ENCODE results near the gene TMEM203.
A peak's percentile ranks its signal among the peaks of the same experiment; 100 is the strongest.

The TMEM203 gene

GRCh38 chr9:137163365-137163715, 42.1 kb downstream of the TMEM203 start:
- DNase-seq: no peak

DNA sequence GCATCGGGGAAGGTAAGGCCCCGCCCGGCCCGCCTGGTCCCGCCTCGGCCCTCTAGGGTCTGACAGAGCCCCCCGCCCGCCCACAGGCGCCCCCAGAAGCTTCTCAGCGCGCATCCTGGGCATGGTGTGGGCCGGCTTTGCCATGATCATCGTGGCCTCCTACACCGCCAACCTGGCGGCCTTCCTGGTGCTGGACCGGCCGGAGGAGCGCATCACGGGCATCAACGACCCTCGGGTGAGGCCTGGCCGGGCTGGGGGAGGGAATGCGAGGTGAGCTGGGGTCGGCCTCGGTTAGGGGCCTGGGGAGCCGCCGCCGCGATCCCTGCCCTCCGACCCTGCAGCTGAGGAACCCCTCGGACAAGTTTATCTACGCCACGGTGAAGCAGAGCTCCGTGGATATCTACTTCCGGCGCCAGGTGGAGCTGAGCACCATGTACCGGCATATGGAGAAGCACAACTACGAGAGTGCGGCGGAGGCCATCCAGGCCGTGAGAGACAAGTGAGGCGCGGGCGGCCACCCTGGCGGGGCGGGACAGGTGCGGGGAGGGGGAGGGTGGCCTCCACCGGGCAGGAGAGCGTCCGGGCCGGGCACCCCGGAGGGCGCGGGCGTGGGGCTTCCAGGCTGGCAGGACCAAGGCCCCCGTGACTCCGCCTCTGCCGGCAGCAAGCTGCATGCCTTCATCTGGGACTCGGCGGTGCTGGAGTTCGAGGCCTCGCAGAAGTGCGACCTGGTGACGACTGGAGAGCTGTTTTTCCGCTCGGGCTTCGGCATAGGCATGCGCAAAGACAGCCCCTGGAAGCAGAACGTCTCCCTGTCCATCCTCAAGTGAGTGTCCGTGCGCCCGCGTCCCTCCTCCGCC, 42.7 kb downstream of the TMEM203 start:
- no peak for DNase-seq

DNA sequence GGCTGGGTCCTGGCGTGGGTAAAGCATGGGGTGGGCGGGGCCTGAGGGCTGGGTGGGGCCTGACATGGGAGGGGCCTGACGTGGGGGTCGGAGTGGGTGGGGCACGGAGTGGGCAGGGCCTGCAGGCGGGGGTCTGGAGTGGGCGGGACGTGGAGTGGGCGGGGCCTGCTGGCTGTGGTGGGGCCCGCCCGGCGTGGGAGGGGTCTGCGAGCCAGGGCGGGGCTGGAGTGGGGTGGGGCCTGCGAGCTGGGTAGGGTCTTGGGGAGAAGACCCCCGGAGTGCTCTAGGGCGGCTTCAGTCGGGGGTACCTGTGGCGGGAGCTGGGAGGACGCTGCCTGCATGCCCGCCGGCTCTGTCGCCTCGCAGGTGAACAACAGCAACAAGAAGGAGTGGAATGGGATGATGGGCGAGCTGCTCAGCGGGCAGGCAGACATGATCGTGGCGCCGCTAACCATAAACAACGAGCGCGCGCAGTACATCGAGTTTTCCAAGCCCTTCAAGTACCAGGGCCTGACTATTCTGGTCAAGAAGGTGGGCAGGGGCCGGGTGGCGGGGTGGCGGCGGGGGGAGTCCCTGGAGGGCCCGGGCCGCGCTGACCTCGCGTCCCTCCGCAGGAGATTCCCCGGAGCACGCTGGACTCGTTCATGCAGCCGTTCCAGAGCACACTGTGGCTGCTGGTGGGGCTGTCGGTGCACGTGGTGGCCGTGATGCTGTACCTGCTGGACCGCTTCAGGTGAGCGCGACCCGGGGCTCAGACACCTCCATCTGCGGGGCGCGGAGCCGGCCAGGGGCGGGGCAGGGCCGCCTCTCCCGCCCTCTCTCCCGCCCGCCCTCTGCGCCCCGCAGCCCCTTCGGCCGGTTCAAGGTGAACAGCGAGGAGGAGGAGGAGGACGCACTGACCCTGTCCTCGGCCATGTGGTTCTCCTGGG, 43.6 kb downstream of the TMEM203 start:
- DNase-seq: no peak

DNA sequence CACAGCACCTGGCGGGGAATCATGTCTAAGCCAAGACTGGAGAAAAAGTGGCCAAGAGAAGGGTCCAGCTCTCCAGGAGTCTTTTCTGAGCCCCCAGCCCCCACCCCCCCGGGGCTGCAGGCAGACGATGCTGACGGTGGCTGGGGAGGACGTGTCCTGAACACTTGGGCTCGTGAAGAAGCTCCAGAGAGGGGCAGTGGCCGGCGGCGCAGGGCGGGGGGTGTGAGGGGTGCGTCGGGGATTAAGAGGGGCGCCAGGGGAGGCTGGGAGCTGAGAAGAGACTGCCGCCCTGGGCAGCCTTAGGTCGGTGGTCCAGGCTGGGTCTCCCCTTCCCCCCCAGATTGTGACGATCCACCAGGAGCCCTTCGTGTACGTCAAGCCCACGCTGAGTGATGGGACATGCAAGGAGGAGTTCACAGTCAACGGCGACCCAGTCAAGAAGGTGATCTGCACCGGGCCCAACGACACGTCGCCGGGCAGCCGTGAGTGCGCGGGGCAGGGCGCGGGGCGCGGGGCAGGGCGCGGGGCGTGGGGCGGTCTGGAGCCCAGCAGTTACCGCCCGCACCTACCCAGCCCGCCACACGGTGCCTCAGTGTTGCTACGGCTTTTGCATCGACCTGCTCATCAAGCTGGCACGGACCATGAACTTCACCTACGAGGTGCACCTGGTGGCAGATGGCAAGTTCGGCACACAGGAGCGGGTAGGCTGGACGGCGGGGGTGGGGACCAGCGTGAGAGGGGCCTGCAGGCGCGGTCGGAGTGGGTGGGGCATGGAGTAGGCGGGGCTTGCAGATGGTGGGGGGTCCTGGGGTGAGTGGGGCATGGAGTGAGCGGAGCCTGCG, 44.5 kb downstream of the TMEM203 start:
- DNase-seq: no peak

- no peak for DNase-seq
Observed at GRCh38 chr9:137160054-137160425, 45.4 kb downstream of the TMEM203 start.

DNA sequence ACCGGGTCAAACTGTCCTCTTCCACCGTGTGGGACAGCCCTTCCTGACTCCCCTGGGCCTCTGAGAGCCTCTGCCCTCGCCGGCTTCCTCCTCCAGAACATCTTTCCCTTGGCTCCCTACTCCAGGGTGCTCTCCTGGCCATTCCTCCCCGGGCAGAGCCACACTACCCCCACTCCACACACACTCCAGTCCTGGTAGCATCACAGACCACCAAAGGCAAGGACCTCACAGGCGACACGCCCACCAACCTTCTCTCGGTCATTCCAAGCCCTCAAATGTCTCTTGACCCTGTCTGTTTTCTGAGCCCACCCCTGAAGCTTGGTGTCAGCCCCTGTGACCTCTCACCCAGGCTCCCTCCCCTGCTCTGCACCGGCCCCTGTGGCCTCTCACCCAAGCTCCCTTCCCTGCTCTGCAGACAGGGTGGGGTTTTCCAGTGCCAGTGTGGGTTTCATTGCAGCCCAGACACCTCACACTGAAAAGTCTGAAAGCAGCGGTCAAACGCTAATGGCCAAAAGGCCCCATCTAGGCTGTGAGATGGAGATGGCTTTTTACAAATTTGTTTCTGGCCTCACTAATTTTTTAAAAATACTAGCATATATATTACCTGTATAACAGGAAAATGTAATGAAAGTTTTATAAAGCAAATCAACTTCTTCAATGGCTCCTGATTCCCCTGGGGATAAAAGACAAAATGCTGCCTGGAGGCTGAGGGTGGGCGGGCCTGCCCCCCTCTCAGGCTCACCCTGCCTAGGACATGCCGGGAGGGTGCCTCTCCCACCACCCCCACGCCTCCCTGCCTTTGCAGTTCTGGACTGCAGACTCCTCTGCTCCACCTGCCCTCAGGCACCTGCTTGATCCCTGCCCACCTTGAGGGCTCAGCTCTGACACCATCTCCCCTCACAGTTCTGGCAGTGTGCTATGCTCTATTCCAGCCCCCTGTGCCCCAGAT, 46.1 kb downstream of the TMEM203 start:
- no peak for DNase-seq

DNA sequence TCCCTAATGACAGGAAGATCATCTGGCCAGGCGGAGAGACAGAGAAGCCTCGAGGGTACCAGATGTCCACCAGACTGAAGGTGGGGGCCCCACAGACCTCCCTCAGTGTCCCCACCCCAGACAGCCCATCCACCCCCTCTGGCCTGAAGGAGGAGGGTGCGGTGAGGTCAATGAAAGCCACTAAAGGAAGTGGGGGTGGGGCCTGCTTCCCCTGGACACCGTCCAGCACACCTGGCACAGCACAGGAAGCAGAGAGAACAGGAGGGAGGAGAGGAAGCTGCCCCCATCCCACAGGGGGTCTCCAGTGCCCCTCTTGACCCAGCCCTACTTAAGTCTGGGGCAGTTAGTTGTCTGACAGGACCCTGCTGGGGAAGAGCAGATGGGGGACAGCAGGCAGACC, 46.8 kb downstream of the TMEM203 start:
- no peak for DNase-seq

DNA sequence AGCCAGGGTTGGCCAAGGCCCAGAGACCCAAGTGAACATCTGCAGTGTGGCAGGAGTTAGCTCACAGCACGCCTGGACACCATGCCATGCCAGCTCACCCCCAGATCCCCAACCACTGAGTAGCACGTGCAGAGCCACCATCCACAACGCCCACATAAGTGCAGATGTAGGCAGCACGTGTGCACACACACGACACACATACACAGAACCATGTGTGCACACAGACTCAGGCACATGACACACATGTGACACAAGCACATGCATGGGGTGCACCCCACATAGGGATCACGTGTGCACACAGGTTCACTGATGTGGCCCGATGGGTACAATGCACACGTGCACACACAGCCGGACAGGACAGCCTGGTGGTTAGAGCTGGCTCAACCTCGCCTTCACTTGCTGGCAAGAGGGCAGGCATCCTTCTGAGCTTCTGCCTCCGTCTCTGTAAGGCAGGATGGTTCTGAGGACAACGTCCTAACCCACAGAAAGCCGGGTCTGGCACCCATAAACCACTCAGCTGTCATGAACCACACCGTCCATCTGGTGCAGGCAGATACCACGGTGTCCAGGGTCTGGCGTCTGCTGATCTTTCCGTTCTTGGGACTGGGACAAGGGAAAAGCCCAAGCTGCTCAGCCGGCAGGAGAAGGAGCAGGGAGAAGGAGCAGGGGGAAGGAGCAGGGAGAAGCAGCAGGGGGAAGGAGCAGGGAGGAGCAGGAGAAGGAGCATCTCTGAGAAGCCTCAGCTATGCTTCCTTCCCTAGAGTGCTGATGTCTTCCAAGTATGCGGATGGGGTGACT, 47.6 kb downstream of the TMEM203 start:
- no peak for DNase-seq

- DNase-seq: peak; percentile 67
Observed at GRCh38 chr9:137156567-137157375, 48.7 kb downstream of the TMEM203 start.

All from 8988T (cell line).